GM12875 (cell line): ENCODE results near the gene MYO3B.

Experiments used
- H3K4me3 ChIP-seq: one replicate; pipeline ENCODE4 v1.5.1; 2011; ENCODE audit warnings: low read depth, low read length, control low read depth
- CTCF ChIP-seq: IDR thresholded peaks from 2 replicates; pipeline ENCODE4 v1.5.1; 2011; ENCODE audit warnings: low read depth, mild to moderate bottlenecking, control low read depth, inconsistent platforms, low read length, moderate library complexity, borderline replicate concordance; ENCODE audit not compliant: insufficient read depth

MYO3B gene

GRCh38 chr2:170155022-170155722 lies 22.8 kb upstream of the MYO3B start:
- TF ChIP-seq CTCF, result no peak
- no peak overlapping the region for H3K4me3 ChIP-seq

- TF ChIP-seq CTCF, result no peak
- H3K4me3 ChIP-seq, result no peak overlapping the region
Measured at GRCh38 chr2:170155723-170156253, 22.2 kb upstream of the MYO3B start.

- H3K4me3 ChIP-seq, result no peak overlapping the region
- no peak for TF ChIP-seq CTCF
Measured at GRCh38 chr2:170156592-170156991, 21.4 kb upstream of the MYO3B start.

GRCh38 chr2:170157025-170157684 lies 20.8 kb upstream of the MYO3B start:
- no peak for TF ChIP-seq CTCF
- no peak overlapping the region for H3K4me3 ChIP-seq

GRCh38 chr2:170159060-170159459 lies 18.9 kb upstream of the MYO3B start:
- no peak for TF ChIP-seq CTCF
- no peak overlapping the region for H3K4me3 ChIP-seq

- no peak for TF ChIP-seq CTCF
- no peak overlapping the region for H3K4me3 ChIP-seq
Measured at GRCh38 chr2:170161516-170162270, 16.3 kb upstream of the MYO3B start.
